GM19238 (cell line): ENCODE results near the gene HOMER3.
A peak's percentile ranks its signal among the peaks of the same experiment; 100 is the strongest.
"Not testable (repeated sequence)": the region's sequence is repeated elsewhere in the genome, so short reads cannot be mapped to it uniquely, and the experiment has no call there.

ENCODE experiments used
- DNase-seq: peaks from one replicate; pipeline ENCODE4 v3.0.0; 2011; ENCODE audit warnings: low spot score; ENCODE audit not compliant: insufficient read length

HOMER3 gene

DNA sequence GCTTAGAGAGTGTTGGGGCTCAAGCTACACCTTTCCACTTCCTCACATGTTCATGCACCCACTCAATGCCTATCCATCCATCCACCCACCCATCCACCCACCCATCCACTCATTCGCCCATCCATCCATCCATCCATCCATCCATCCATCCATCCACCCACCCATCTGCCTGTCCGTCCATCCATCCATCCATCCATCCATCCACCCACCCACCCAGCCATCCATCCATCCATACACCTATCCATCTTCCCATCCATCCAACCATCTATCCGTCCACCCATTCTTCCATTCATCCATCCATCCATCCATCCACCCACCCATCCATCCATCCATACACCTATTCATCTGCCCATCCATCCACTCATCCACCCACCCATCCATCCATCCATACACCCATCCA, 13.1 kb upstream of the HOMER3 start:
- no peak for DNase-seq

DNA sequence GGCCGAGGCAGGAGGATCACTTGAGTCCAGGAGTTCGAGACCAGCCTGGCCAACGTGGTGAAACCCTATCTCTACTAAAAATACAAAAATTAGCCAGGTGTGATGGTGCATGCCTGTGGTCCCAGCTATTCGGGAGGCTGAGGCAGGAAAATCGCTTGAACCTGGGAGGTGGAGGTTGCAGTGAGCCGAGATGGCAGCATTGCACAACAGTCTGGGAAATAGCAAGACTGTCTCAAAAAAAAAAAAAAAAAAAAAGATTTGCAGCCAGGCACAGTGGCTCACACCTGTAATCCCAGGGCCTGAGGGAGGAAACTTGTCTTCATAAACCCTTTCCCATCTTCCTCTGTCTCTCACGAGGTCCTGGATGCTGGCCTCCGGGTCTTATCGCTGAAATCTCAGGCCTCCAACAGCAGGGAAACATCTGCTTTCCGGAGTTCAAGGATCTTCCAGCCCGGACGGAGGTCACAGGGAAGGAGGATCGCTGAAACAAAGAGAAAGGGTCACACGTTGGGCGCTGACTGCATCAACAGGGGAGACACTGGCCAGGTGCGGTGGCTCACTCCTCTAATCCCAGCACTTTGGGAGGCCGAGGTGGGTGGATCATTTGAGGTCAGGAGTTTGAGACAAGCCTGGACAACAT, 11.5 kb upstream of the HOMER3 start:
- DNase-seq: not testable (repeated sequence)

DNA sequence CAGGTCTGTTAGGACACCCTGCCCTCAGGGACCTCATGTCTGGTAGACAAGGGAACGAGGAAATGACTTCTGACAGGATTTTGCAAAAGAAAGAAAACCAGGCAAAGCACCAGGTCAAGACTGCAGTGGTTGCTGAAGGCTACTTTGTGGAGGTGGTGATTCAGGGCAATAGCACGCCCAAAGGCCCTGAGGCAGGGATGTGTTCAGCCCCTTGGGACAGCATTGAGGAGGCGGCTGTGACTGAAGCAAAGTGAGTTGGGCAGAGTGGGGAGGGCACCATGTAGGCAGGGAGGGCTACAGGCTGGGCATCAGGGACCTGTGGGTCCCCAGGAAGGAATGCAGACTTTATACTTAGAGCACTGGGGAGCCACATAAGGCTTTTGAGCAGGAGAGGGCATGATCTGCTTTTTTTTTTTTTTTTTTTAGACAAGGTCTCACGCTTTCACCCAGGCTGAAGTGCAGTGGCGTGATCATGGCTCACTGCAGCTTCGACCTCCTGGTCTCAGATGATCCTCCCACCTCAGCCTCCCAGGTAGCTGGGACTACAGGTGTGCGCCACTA, 10.8 kb upstream of the HOMER3 start:
- DNase-seq: no peak

DNA sequence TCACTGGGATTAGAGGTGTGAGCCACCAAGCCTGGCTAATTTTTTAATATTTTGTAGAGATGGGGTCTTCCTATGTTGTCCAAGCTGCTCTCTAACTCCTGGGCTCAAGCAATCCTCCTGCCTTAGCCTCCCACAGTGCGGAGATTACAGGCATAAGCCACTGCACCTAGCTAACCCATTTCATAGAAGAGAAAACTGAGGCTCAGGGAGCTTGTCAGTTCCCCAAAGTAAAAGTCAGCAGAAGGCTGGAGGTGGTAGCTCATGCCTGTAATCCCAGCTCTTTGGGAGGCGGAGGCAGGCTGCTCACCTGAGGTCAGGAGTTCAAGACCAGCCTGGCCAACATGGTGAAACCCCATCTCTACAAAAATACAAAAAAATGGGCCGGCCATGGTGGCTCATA, 8.8 kb upstream of the HOMER3 start:
- DNase-seq: no peak

DNA sequence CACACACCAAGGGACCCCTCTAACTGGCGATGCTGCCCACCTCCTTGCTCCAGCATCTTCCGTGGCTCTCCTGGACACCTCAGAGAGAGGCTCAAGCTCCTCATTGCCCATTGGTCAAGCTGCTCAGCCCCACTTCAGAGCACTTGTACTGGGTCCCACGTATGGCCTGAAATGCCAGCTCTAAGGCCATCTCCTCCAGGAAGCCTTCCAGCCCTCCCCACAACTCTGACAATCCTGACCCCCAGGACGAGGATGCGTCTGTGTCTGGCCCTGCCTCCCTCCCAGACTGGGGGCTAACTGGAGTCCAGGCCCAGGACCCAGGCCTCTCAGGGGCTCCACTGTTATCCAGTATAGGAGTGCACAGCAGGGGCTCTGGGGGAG, 7.9 kb upstream of the HOMER3 start:
- DNase-seq: no peak

DNA sequence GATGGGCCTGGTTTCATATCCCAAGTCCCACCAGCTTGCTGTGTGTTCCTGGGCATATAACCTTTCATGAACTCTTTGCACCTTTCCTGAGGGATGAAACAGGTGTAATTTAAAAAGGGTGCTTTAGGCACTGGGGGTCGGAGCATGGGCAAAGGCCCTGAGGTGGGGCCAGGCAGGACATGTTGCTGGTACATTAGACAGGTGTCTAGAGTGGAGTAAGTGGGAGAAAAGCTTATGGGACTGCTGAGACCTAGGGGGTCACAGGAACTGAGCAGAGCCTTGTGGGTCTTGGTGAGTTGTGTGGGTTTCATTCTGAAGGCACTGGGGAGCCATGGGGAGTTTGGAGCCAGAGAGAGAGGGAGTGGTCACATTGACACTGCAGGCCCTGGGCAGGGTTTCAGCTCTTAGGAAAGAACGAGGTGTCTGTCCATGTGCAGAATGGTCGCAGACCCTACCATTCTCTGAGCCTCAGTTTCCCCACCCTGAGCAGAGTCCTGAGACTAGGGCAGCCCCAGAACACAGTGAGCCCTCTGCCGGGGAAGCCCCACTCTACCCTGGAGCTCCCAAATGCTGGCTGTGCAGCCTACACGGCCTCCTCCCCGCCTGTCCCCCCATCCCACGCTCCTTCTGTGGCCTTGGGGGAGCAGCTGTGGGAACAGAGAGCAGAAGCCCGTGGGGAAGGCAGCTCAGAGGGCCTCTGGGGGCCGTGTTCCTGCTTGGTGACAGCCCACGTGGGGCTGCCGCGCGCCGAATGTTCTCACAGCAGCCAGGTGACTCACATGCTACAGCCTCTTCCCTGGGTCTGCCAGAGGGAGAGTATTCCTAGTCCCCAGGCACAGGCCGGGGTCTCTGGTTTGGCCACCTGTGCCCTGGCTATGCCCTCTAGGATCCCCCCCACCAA, 7.3 kb upstream of the HOMER3 start:
- no peak for DNase-seq

DNA sequence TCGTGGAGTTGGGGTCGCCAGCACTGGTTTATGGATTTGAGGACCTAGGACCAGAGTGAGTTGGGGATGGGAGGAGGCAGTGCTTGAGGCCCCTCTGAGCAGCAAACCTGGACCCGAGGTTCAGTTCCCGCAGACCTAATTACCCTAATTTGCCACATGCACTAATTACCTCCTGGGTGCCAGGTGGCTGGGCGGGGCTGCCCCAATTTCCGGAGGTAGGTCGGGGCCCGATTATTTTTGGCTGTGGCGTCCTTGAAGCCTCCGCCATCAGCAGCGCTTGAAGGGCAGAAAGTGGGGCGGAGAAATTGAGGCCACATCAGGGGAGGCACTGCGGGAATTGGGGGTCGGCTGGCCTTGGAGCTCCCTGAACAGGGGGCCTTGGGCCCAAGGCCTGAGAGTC, 5.9 kb upstream of the HOMER3 start:
- DNase-seq: no peak

DNA sequence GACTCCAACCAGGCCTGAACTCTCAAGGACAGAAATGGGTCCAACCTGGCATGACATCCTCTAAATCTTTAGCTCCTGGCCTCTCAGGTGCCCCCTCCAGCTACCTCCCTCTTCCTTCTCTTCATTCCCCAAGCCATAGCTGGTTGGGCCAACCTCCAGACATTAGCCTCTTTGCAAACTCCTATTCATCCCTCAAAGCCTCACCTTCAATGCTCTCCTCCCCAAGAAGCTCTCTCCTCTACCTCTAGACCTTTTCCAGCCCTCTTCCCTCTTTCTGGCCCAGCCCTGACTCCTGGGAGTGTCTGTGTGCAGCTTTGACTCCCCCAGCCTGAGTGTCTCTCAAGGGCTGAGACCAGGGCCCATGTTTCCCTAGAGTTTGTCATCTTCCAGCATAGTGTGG, 5.3 kb upstream of the HOMER3 start:
- DNase-seq: no peak

DNA sequence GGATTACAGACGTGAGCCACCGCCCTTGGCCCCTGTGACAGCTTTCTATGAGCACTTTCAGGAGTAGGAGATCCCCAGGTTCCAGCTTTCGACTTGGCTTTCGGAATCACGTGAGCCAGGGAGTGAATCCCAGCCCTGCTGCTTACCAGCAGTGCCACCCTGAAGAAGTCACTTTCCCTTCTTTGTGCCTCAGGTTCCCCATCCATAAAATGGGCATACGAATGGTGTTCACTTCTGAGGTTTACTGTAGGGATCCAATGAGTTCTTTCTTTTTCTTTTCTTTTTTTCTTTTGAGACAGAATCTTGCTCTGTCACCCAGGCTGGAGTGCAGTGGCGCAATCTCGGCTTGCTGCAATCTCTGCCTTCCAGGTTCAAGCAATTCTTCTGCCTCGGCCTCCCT, 4.3 kb upstream of the HOMER3 start:
- no peak for DNase-seq

DNA sequence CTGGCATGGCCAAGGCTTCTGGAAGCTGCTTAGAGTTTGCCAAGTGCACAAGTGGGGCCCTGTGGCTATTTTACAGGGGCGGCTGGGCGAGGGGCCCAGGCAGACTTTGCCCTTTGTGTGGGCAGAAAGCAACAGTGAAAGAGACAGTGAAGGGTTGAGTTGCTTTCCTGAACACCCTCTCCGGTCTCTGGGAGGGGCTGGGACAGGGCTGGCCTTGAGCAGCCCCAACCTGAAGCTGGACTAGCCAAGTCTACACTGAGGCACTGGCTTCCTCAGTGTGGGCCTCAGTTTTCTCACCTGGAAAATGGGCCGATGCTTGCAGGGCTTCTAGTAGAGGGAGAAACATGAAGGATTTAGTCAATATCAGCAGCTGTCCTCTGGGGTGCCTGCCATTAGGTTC, 2.4 kb upstream of the HOMER3 start:
- DNase-seq: no peak

DNA sequence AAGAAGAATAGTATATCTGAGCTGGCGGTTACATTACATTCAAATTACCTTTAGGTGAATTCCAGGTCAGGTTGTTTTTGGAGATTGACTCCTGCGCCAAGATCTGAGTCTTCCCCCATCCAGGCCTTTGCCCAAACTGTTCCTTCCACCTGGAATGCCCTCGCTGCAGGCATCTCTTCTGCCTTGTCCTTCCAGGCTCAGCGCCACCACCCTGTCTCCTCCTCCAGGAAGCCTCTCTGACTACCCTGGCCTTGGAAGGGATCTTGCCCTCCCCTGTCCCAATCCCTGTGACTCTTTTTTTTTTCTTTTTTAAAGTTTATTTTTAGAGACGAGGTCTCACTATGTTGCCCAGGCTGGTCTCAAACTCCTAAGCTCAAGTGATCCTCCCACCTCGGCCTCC, 1.7 kb upstream of the HOMER3 start:
- no peak for DNase-seq

DNA sequence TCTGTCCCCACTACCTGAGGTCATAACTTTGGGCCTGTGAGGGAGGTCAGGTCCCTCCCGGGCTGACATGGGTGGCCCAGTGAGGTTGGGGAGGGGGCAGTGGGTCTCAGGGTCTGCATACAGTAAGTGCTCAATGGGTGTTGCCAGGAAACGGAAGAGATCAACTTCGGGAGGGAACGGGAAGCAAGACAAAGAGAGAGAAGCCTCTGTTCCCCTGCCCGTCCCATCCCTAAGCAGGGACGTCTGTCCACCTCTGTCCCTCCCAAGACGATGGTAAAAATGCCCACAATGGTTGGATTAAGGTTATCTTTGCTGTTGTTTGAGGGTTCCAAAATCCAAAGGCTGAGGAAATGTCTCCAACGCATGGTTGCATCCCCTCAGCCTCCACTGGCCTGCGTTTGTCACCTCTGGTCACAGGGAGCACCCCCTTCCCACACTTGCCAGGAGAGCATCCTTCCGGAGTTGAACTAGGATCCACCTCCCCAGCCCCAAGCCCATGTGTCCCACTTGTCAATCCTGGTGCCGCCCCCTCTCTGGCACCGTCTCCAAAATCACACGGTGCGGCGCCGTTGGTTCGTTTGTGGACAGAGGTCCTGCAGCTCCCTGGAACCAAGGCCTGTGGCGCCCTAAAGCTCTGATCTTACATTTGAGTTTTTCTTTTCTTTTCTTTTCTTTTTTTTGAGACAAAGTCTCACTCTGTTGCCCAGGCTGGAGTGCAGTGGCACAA, 774 bp upstream of the HOMER3 start:
- DNase-seq: no peak

DNA sequence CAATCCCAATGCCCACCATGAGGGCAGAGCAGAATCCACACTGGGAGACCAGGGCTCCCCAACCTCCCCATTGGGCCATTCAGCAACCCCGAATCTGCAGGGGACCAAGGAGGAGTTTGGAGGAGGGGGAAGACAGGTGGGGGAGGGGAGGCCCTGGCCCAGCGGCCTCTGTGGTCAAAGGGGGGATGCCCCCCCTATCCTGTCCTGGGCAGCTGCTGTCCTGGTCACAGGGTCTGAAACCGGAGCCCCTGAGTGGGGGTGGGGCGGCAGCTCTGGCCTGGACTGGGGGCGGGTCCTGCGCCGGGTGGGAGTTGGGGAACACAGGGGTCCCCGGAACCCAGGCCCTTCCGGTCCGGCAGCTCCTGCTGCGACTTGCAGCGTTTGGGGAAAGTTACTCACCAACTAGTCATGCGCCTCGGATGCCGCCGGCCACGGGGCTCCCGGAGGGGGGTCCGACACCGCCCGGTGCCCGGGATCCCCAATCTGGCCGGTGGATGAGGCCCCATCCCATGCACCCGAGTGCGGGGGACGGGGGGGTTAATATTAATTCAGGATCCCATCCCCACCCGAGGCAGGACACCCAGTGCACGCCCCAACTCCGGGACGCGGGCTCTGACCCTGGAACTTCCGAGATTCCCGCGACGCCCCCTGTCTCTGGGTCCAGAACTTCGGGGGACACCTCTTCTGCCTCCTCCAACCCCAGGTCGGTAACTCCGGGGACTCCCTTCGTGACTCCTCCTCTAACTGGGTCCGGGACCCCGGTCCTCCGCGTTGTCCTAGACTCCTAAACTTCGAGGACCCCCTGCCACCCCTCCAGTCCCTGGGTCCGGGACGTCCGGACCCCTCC, 872 bp downstream of the HOMER3 start:
- no peak for DNase-seq

DNA sequence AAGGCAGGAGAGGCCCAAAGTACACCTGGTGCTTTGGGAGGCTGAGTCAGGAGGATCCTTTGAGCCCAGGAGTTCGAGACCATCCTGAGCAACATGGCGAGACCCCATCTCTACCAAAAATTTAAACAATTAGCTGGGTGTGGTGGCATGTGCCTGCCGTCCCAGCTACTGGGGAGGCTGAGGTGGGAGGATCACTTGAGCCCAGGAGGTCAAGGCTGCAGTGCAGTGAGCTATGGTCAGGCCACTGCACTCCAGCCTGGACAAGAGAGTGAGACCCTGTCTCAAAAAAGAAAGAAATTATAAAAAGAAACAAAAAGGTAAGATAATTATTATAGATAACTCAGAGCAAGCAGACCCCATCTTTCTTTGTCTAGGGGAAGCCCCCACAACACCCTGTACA, 1.9 kb downstream of the HOMER3 start:
- no peak for DNase-seq

DNA sequence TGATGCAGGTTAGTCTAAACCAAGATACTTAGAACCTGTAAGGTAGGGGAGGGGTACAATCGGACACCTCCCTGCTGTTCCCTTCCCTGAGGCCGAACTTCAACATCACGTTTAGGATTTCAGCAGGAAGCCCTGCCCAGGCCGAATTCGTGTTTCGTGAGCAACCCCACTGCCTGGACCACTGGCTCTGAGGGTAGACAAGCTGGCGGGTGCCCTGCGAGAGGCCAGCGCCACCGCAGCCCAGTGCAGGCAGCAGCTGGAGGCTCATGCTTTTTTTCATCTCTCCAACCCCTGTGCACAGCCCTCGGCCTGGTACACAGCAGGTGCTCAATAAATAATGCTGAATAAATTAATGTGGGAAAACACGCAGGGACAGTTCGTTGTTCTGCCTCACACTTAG, 7.7 kb downstream of the HOMER3 start:
- no peak for DNase-seq

DNA sequence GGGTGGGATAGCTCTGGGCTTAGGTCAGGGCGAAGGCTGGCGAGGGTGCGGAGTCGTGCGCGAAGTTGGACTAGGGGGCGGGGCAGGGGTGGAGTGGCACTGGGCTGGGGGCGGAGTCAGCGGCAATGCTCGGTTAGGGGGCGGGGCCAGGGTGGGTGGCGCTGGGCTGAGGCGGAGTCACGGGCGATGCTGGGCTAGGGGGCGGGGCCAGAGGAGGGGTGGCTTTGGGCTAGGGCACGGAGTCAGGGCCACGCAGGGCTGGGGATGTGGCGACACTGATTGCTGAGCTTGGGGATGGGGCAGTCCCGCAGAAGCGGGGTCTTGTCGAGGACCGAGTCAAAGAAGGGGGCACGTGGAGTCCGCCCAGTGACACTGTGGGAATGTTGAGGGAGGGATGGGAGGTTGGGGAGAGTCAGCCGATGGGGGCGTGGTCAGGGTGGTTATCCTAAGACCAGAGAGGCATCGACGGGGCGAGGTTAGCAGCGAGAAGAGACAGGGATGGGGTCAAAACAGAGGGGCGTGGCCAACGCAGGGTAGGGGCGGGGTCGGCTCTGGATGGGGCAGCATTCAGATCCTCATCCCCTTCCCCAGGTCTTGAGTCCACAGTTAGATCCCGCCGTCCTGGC, 8.7 kb downstream of the HOMER3 start:
- peak; percentile 80 for DNase-seq

DNA sequence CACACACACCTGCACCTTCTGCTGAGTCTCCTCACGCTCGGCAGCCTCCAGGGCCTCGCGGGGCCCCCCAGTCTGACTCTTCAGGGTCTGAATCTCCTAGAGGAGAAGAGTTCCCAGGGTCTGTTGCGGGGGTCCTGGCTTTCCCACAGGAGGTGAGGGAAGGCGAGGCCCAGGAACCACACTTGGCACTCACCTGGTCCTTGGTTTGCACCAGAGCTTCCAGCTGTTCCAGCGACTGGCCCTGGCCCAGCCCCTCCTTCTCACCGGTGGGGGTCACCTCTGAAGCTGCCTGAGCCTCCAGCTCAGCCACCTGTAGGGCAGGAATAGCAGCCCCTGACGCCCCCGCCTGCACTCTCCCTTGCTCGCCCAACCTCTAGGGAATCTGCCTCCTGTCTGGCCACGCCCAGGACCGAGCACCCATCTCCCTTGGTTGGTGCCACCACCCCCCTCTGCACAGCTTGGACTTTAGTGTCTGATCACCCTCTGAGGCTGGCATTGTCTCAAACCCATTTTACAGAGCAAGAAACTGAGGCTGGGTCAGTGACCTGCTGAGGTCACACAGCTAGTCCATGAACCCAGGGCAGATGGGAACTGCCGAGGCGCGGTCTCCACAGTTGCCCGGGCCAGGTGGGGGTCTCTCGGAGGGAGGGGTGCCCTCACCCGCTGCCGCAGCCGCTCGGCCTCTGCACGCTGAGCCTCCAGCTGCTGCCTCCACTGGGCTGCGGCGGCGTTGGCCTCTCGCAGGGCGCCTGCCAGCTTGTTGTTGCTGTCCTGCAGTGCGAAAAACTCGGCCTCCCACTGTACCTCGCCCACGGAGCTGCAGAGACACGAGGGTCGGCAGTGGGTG, 9.5 kb downstream of the HOMER3 start:
- no peak for DNase-seq

DNA sequence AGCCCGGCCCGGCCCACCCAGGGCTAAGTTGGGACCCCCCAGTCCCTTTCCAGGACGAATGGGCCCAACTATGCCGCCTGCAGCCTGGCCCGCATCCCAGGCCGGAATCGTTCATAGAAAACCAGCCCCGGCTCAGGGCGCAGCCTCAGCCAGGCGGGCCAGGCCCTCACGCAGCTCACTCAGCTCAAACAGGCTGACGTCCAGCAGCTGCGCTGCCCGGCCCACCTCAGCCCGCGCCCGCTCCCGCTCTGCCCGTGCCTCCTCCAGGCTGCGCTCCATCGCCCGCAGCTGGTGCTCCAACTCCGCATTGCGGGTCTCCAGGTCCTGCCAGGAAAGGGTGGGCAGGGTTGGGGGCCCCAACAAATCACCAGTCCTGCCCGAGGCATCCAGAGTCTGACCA, 11.7 kb downstream of the HOMER3 start:
- no peak for DNase-seq

DNA sequence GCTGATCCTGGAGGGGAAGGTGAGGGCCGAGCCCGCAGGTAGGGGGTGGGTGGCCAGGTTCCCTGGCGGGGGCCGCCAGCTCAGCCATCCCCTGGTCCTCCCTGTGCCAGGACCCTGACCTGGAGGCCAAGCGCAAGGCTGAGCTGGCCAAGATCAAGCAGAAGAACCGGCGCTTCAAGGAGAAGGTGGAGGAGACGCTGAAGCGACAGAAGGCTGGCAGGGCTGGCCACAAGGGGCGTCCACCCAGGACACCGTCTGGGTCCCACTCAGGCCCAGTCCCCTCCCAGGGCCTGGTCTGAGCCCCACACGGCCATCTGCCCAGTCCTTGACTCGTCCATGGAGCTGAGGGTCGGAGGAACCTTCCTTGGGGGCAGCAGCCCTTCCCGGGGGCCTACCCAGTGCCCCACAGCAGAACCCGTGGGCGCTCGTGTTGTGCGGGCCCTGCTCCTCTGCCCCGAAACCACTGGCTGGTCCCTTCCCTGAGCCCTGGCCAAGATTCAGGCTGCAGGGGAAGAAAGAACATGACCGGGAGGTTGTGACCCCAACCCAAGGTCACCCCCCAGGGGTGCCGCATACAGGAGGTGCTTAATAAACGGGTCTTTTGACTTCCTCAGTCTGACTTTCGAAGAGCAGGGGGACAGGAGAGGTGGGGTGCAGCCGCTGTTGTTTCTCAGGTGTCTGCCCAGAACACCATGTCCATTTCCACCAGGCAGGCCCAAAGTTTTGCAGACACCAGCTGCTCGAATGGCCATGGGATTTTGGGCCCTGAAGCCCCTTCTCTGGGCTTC, 12.8 kb downstream of the HOMER3 start:
- no peak for DNase-seq
